GM23338 (cell line): ENCODE data around the gene CTNNA3. TPM values are rescaled to one million over a fixed set of nuclear protein-coding genes. Genes with fewer than 3 reads are reported as not detected.
A peak's percentile ranks its signal among the peaks of the same experiment; 100 is the strongest.

Experiments
- ATAC-seq: fragments of 200-7000 bp; cut with Tn5 transposase; 3 replicates; pipeline ENCODE4 v1.9.1; 2020
- DNase-seq: peaks from one replicate; pipeline ENCODE4 v3.0.0-alpha.2; 2015; ENCODE audit warnings: low spot score
- H2AFZ ChIP-seq: fragments of 200-600 bp; sonication (generic); 2 replicates; pipeline ENCODE4 v1.8.0; 2016; ENCODE audit warnings: antibody characterized with exemption, mild to moderate bottlenecking, moderate library complexity
- H3F3A ChIP-seq: fragments of 200-600 bp; sonication (generic); replicated peaks from 2 replicates; pipeline ENCODE4 v1.8.0; 2017; ENCODE audit warnings: antibody characterized with exemption, mixed run types, low read depth
- H3K27ac ChIP-seq: fragments of 200-600 bp; sonication (generic); 2 replicates; pipeline ENCODE4 v1.6.1; 2016; ENCODE audit warnings: low read depth
- H3K27me3 ChIP-seq: fragments of 200-600 bp; sonication (generic); 2 replicates; pipeline ENCODE4 v1.8.0; 2016; ENCODE audit warnings: mild to moderate bottlenecking, mixed run types, moderate library complexity; ENCODE audit not compliant: insufficient read depth
- H3K36me3 ChIP-seq: fragments of 200-600 bp; sonication (generic); 2 replicates; pipeline ENCODE4 v1.8.0; 2016; ENCODE audit warnings: mild to moderate bottlenecking; ENCODE audit not compliant: insufficient read depth
- H3K4me1 ChIP-seq: fragments of 200-600 bp; sonication (generic); 2 replicates; pipeline ENCODE4 v1.8.0; 2016; ENCODE audit warnings: mild to moderate bottlenecking, moderate library complexity; ENCODE audit not compliant: insufficient read depth
- H3K4me2 ChIP-seq: fragments of 200-600 bp; sonication (generic); 2 replicates; pipeline ENCODE4 v1.7.1; 2017; ENCODE audit warnings: mixed run types
- H3K4me3 ChIP-seq: fragments of 200-600 bp; sonication (generic); 2 replicates; pipeline ENCODE4 v1.6.1; 2016; ENCODE audit warnings: mixed run types
- H3K79me2 ChIP-seq: fragments of 200-600 bp; sonication (generic); replicated peaks from 2 replicates; pipeline ENCODE4 v1.8.0; 2017; ENCODE audit warnings: mild to moderate bottlenecking; ENCODE audit not compliant: insufficient read depth
- H3K9me2 ChIP-seq: fragments of 200-600 bp; sonication (generic); 2 replicates; pipeline ENCODE4 v1.8.0; 2017; ENCODE audit not compliant: insufficient read depth
- H4K20me1 ChIP-seq: fragments of 200-600 bp; sonication (generic); replicated peaks from 2 replicates; pipeline ENCODE4 v1.8.0; 2017; ENCODE audit warnings: mild to moderate bottlenecking; ENCODE audit not compliant: insufficient read depth
- H3K27ac Mint-ChIP-seq: 2 replicates; pipeline ENCODE4 v1.8.0; 2020; ENCODE audit warnings: inconsistent platforms, mild to moderate bottlenecking, moderate library complexity, mixed read lengths
- H3K27me3 Mint-ChIP-seq: 3 replicates; pipeline ENCODE4 v1.8.0; 2022; ENCODE audit warnings: low read depth, mild to moderate bottlenecking, moderate library complexity, mixed read lengths, inconsistent platforms; ENCODE audit not compliant: insufficient read depth, poor library complexity
- H3K36me3 Mint-ChIP-seq: 3 replicates; pipeline ENCODE4 v1.8.0; 2021; ENCODE audit warnings: low read depth, mild to moderate bottlenecking, inconsistent platforms, moderate library complexity, mixed read lengths
- H3K4me1 Mint-ChIP-seq: 3 replicates; pipeline ENCODE4 v1.8.0; 2020; ENCODE audit warnings: mild to moderate bottlenecking, inconsistent platforms, mixed read lengths
- H3K4me3 Mint-ChIP-seq: 3 replicates; pipeline ENCODE4 v1.8.0; 2021; ENCODE audit warnings: moderate library complexity, mild to moderate bottlenecking, inconsistent platforms, mixed read lengths
- H3K9me3 Mint-ChIP-seq: 3 replicates; pipeline ENCODE4 v1.8.0; 2020; ENCODE audit warnings: moderate library complexity, mild to moderate bottlenecking, inconsistent platforms, mixed read lengths
- JUNB ChIP-seq: IDR thresholded peaks from one replicate; pipeline ENCODE4 v1.6.1; 2016; ENCODE audit warnings: antibody characterized with exemption; ENCODE audit not compliant: unreplicated experiment
- NANOG ChIP-seq: IDR thresholded peaks from 2 replicates; pipeline ENCODE4 v1.6.1; 2016; ENCODE audit warnings: antibody characterized with exemption, borderline replicate concordance
- REST ChIP-seq: IDR thresholded peaks from one replicate; pipeline ENCODE4 v1.6.1; 2018; ENCODE audit warnings: antibody characterized with exemption; ENCODE audit not compliant: unreplicated experiment
- STAT1 ChIP-seq: IDR thresholded peaks from one replicate; pipeline ENCODE4 v1.6.1; 2016; ENCODE audit warnings: antibody characterized with exemption; ENCODE audit not compliant: unreplicated experiment
- ZNF114 ChIP-seq: fragments of 250-450 bp; sonication (Bioruptor Pico); IDR thresholded peaks from 2 replicates; pipeline ENCODE4 v1.5.0; 2020; ENCODE audit warnings: mild to moderate bottlenecking, moderate library complexity
- ZNF331 ChIP-seq: fragments of 250-450 bp; sonication (Bioruptor Pico); IDR thresholded peaks from 2 replicates; pipeline ENCODE4 v1.5.0; 2020; ENCODE audit warnings: low read depth, mild to moderate bottlenecking, moderate library complexity
- ZNF462 ChIP-seq: fragments of 250-450 bp; sonication (Bioruptor Pico); IDR thresholded peaks from 2 replicates; pipeline ENCODE4 v1.5.0; 2020; ENCODE audit warnings: mild to moderate bottlenecking, moderate library complexity
- polyA plus RNA-seq: library from polyadenylated mRNA; unstranded; fragments of >200 nt; fragmentation: Nextera tagmentation; extraction: Ambion mirVana; gene quantifications from 2 replicates; pipeline ENCODE4 v1.2.1, GENCODE V29; 2016
- total RNA-seq: library from RNA; depleted of rRNA; stranded (reverse); fragments of >200 nt; shearing (Covaris generic); gene quantifications from 2 replicates; pipeline ENCODE4 v1.2.3, GENCODE V29; 2014
- TF ChIP-seq, protein P1 (sequence below), 2 experiments: fragments of 200-600 bp in 1 of 2; sonication (generic) in 1 of 2; conservative IDR thresholded peaks; 2 replicates each; pipeline versions ENCODE4 v1.5.1 to v1.6.1; 2016 to 2017; ENCODE audit warnings: antibody characterized with exemption in 2 of 2, low read depth in 2 of 2, mild to moderate bottlenecking in 2 of 2, moderate library complexity in 1 of 2
- TF ChIP-seq, protein P2 (sequence below): IDR thresholded peaks from 2 replicates; pipeline ENCODE4 v1.6.1; 2016; ENCODE audit warnings: antibody characterized with exemption

Gene CTNNA3
- total and polyA plus RNA-seq, 2 experiments from 2014 or later: 0.71 to 3.3 TPM

DNA sequence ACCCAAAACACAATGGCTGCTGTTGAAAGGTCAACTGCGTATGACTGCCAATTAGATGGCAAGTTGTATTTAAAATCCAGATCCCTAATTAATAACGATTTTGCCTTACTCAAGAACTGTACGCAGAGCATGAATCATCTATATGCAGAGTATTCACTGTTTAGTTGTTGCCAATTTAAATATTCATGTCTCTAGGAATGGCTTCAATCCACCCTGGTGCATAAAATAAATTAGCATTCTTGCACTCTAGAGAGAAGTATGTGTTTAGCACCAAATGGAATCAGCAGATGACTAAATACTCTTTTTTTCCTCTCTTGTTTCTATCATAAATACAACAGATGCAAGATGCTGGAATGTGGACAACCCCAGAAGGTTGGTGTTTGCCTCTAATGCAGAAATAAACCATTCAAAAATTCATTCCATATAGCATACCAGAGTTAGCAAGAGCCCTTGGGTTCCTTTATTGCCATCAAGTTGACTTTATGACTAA is 449.9 kb downstream of the CTNNA3 start (continued):
- TF ChIP-seq, protein P1, sequence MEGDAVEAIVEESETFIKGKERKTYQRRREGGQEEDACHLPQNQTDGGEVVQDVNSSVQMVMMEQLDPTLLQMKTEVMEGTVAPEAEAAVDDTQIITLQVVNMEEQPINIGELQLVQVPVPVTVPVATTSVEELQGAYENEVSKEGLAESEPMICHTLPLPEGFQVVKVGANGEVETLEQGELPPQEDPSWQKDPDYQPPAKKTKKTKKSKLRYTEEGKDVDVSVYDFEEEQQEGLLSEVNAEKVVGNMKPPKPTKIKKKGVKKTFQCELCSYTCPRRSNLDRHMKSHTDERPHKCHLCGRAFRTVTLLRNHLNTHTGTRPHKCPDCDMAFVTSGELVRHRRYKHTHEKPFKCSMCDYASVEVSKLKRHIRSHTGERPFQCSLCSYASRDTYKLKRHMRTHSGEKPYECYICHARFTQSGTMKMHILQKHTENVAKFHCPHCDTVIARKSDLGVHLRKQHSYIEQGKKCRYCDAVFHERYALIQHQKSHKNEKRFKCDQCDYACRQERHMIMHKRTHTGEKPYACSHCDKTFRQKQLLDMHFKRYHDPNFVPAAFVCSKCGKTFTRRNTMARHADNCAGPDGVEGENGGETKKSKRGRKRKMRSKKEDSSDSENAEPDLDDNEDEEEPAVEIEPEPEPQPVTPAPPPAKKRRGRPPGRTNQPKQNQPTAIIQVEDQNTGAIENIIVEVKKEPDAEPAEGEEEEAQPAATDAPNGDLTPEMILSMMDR (conservative IDR thresholded peaks at IDR 0.05; ENCODE audit: low read depth in 2 of 2): no peak
- TF ChIP-seq ZNF331 (CRISPR knock-in tag) (no peak), ZNF114 (CRISPR knock-in tag) (no peak)

- TF ChIP-seq STAT1 (no peak), ZNF331 (CRISPR knock-in tag) (no peak), JUNB (no peak), REST (no peak), ZNF114 (CRISPR knock-in tag) (no peak), ZNF462 (no peak), NANOG (peak; percentile 42; the same call in 1 of the 2 replicates)
- TF ChIP-seq, protein P2, sequence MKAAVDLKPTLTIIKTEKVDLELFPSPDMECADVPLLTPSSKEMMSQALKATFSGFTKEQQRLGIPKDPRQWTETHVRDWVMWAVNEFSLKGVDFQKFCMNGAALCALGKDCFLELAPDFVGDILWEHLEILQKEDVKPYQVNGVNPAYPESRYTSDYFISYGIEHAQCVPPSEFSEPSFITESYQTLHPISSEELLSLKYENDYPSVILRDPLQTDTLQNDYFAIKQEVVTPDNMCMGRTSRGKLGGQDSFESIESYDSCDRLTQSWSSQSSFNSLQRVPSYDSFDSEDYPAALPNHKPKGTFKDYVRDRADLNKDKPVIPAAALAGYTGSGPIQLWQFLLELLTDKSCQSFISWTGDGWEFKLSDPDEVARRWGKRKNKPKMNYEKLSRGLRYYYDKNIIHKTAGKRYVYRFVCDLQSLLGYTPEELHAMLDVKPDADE: peak; percentile 43; the same call in 1 of the 2 replicates
- TF ChIP-seq, protein P1 (conservative IDR thresholded peaks at IDR 0.05; ENCODE audit: low read depth in 2 of 2): no peak
- no peaks in the 10 kb centered on the region for H3K36me3 Mint-ChIP-seq
- peak; percentile 23 for DNase-seq
- H3K79me2 ChIP-seq: no peaks in the 10 kb centered on the region
- H3K4me3 ChIP-seq: peak overlapping the region; percentile 18; the same call in 1 of the 2 replicates
- H3K36me3 ChIP-seq: no peaks in the 10 kb centered on the region
- H3K27me3 ChIP-seq: no peaks in the 10 kb centered on the region
- H3F3A ChIP-seq: no peaks in the 10 kb centered on the region
- no peak overlapping the region for H3K27ac ChIP-seq
- H3K27me3 Mint-ChIP-seq: peaks cover 2% of the 10 kb centered on the region
- peak overlapping the region; percentile 31; the same call in 1 of the 2 replicates for H3K4me2 ChIP-seq
- 0 out of 2 replicates have a peak, but pooled peaks cover 5% of the 10 kb centered on the region for H3K9me2 ChIP-seq
- H2AFZ ChIP-seq: no peak overlapping the region
- ATAC-seq: peak; percentile 47
- H3K4me1 Mint-ChIP-seq: peaks cover 20% of the 10 kb centered on the region
- peaks cover 22% of the 10 kb centered on the region for H3K4me1 ChIP-seq
- H3K4me3 Mint-ChIP-seq: no peak overlapping the region
- H3K27ac Mint-ChIP-seq: peak overlapping the region; percentile 78; the same call in 1 of the 2 replicates
- no peaks in the 10 kb centered on the region for H4K20me1 ChIP-seq
- H3K9me3 Mint-ChIP-seq: no peaks in the 10 kb centered on the region
Measured at GRCh38 chr10:67242528-67242927, 453.5 kb downstream of the CTNNA3 start.
